ENCODE data around the gene WWTR1. TPM values are rescaled to one million over a fixed set of nuclear protein-coding genes. Genes with fewer than 3 reads are reported as not detected.

The WWTR1 gene
- total RNA-seq, 1 experiment from 2014 or later, result 24.4 TPM

GRCh38 chr3:149538371-149538770 is 119.5 kb downstream of the WWTR1 start:
- no peak overlapping the region for H4K8ac ChIP-seq (replicated peaks; ENCODE audit: insufficient read length, low read depth, low read length)
- no CpG with 5 or more reads among the region's 1 CpG for WGBS (ENCODE audit: extremely low coverage, insufficient read length, low lambda C conversion rate)
- no peak overlapping the region for H3K4ac ChIP-seq (ENCODE audit: low read depth, low read length)
- no peak overlapping the region for H3K4me2 ChIP-seq (ENCODE audit: insufficient read depth, insufficient read length, low read length)
- H3K9me3 ChIP-seq (ENCODE audit: control insufficient read depth, low read depth, low read length), result no peaks in the 10 kb centered on the region
- no peaks in the 10 kb centered on the region for H3K79me2 ChIP-seq (ENCODE audit: insufficient read depth, low read length)
- Mint-ChIP-seq H3K27ac (no peak overlapping the region), H3K4me3 (no peak overlapping the region), H3K9me3 (no peaks in the 10 kb centered on the region), H3K36me3 (ENCODE audit: insufficient read depth in 1 of 3, low read depth in 3 of 3) (peaks cover 5 to 15% (median 7%) of the 10 kb centered on the region in 3 experiments; a peak in 5 of 7 replicates), H3K4me1 (peaks cover 32 to 38% of the 10 kb centered on the region in 2 experiments), H3K27me3 (ENCODE audit: low read depth) (no peaks in the 10 kb centered on the region)
- H3K56ac ChIP-seq (ENCODE audit: insufficient read length, low read depth, low read length), result no peak overlapping the region
- H2AK5ac ChIP-seq (ENCODE audit: insufficient read length, low read length), result no peak overlapping the region
- H3K14ac ChIP-seq (ENCODE audit: insufficient read depth, low read length), result no peak overlapping the region
- no peak overlapping the region for H4K5ac ChIP-seq (ENCODE audit: insufficient read length, low read depth, low read length)
- no peak overlapping the region for H3K23ac ChIP-seq (ENCODE audit: insufficient read length, low read depth, low read length)
- H3K18ac ChIP-seq (ENCODE audit: insufficient read length, low read depth, low read length), result no peak overlapping the region
- no peak overlapping the region for H3K27ac ChIP-seq (ENCODE audit: insufficient read length, low read depth, low read length)
- H3K23me2 ChIP-seq (ENCODE audit: insufficient read length, low read depth, low read length, poor library complexity, severe bottlenecking), result no peaks in the 10 kb centered on the region
- H3T11ph ChIP-seq (ENCODE audit: low read length), result no peak overlapping the region
- H4K20me1 ChIP-seq (ENCODE audit: control insufficient read depth, insufficient read depth, insufficient read length), result no peaks in the 10 kb centered on the region
- H2BK120ac ChIP-seq (ENCODE audit: low read depth, low read length, poor library complexity, severe bottlenecking), result no peak overlapping the region
- H2BK15ac ChIP-seq (ENCODE audit: low read depth, low read length), result no peak overlapping the region
- H2AFZ ChIP-seq (ENCODE audit: low read length), result no peak overlapping the region
- H2BK5ac ChIP-seq (ENCODE audit: insufficient read length, low read length), result no peak overlapping the region
- DNase-seq, result no peak
- H3K79me1 ChIP-seq (ENCODE audit: insufficient read depth, low read depth, low read length, poor library complexity, severe bottlenecking), result no peaks in the 10 kb centered on the region
- H2BK12ac ChIP-seq (ENCODE audit: insufficient read length, low read depth, low read length), result no peak overlapping the region
- peaks cover 2% of the 10 kb centered on the region; the same call in 1 of the 2 replicates for H3K4me1 ChIP-seq (ENCODE audit: insufficient read depth, low read length)
- no peak overlapping the region for H4K91ac ChIP-seq (ENCODE audit: insufficient read length, low read depth, low read length)
- H3K9ac ChIP-seq (ENCODE audit: extremely low read depth, insufficient read length, low read length), result no peak overlapping the region
- no peak overlapping the region for H2BK20ac ChIP-seq (ENCODE audit: low read depth, low read length, poor library complexity, severe bottlenecking)
- TF ChIP-seq CTCF (conservative IDR thresholded peaks at IDR 0.05), result no peak
- H3K27me3 ChIP-seq (ENCODE audit: insufficient read depth, low read length), result no peaks in the 10 kb centered on the region
